Peyer's patch (tissue), 4 donors: ENCODE results near the gene ACOT7.

Experiments used
- POLR2A ChIP-seq, 2 donors: fragments of 450-650 bp; IDR thresholded peaks; one replicate each; pipeline ENCODE4 v1.5.1; 2017; ENCODE audit warnings: antibody characterized with exemption in 2 of 2, mild to moderate bottlenecking in 2 of 2, moderate library complexity in 2 of 2
- TF ChIP-seq, protein P1 (sequence below), 6 experiments: fragments of 450-650 bp in 4 of 6; fragments of 200-600 bp in 2 of 6; sonication (generic) in 1 of 6; IDR thresholded peaks; one replicate each; pipeline ENCODE4 v1.5.1; 2017 to 2019; ENCODE audit warnings: antibody characterized with exemption in 6 of 6, mild to moderate bottlenecking in 3 of 6, moderate library complexity in 1 of 6

DNA sequence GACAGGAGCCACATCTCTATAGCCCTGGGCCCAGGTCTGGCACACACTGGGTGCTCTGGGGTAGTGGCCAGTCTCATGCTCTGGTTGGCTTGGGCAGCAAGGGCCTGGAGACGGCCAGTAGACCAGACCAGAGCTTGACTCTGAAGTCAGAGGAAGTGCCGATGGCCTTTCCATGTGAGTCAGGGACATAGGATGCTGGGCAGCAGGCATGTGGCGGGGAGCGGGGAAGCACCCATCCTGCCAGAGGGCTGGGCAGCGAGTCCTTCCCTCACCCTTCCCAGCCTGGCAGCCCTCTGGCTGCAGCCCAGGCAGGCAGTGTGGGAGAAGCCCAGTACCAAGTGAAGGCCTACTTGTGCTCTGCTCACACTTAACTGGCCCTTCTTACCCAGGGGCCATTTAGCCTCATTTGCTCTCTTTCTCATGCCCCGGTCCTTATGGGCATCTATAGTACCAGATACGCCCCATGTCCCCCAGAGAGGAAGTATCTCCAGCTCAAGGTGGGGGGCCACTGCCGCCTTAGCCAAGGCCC lies 136.0 kb downstream of the ACOT7 start:
- TF ChIP-seq, protein P1, sequence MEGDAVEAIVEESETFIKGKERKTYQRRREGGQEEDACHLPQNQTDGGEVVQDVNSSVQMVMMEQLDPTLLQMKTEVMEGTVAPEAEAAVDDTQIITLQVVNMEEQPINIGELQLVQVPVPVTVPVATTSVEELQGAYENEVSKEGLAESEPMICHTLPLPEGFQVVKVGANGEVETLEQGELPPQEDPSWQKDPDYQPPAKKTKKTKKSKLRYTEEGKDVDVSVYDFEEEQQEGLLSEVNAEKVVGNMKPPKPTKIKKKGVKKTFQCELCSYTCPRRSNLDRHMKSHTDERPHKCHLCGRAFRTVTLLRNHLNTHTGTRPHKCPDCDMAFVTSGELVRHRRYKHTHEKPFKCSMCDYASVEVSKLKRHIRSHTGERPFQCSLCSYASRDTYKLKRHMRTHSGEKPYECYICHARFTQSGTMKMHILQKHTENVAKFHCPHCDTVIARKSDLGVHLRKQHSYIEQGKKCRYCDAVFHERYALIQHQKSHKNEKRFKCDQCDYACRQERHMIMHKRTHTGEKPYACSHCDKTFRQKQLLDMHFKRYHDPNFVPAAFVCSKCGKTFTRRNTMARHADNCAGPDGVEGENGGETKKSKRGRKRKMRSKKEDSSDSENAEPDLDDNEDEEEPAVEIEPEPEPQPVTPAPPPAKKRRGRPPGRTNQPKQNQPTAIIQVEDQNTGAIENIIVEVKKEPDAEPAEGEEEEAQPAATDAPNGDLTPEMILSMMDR (IDR thresholded peaks at IDR 0.05): no peak
- TF ChIP-seq POLR2A (IDR thresholded peaks at IDR 0.05): no peak
